Measurements from ENCODE around the gene TKTL1. TPM values are rescaled to one million over a fixed set of nuclear protein-coding genes. Genes with fewer than 3 reads are reported as not detected.
A peak's percentile ranks its signal among the peaks of the same experiment; 100 is the strongest.

The TKTL1 gene
- total RNA-seq, 1 experiment from 2014 or later: not detected

DNA sequence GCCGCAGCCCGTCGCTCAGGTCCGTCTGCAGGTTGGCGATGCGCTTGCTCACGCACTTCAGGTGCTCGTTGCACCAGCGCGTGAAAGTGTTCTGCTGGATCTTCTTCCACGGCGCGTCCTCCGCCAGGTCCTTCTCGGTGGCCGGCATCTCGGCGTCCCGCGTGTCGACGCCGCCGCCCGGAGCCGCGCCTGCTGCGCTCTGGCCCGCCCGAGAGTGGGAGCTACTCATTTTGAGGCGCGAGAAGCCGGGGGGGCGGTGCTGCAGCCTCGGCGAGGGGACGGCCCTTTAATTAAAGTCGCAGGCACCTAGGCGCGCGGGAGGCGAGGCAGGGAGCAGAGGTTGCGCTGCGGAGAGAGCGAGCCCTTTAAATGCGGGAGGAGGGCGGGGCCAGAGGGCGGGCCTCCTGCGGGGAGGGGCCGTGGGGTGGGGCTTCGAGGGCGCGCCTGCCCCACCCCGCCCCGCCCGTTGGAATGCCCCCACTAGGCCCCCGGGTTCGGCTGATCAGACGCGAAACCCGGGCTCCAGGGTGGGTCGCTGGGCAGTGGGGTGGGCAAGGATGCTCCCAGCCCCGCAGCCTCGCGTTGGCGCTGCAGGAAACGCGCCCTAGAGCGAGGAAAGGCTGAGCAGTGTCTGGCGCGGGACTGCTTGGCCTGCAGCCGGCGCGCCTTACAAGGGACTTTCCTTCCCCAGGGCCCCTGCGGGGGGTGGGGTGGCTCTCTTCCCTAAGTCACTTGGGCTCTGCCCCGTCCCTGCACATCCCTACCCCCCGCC lies 75.6 kb downstream of the TKTL1 start:
- Histone ChIP-seq H3K4me3 (ENCODE audit: low read depth in 2 of 2, low read length in 2 of 2) (peak overlapping the region; percentile 81 to 96), H3K27ac (ENCODE audit: low read length) (peak overlapping the region; percentile 68), H3K4me1 (ENCODE audit: control insufficient read depth, insufficient read depth, low read length) (peaks cover 35% of the 10 kb centered on the region), H3K27me3 (ENCODE audit: control insufficient read depth, insufficient read depth, low read length) (no peaks in the 10 kb centered on the region), H3K36me3 (ENCODE audit: control insufficient read depth, insufficient read depth, low read length) (no peaks in the 10 kb centered on the region), H3K9me3 (ENCODE audit: control insufficient read depth, insufficient read depth, low read depth, low read length) (no peaks in the 10 kb centered on the region)
- TF ChIP-seq POLR2AphosphoS5 (IDR thresholded peaks at IDR 0.05; ENCODE audit: low read depth, low read length): peak; percentile 98
- TF ChIP-seq, protein P1, sequence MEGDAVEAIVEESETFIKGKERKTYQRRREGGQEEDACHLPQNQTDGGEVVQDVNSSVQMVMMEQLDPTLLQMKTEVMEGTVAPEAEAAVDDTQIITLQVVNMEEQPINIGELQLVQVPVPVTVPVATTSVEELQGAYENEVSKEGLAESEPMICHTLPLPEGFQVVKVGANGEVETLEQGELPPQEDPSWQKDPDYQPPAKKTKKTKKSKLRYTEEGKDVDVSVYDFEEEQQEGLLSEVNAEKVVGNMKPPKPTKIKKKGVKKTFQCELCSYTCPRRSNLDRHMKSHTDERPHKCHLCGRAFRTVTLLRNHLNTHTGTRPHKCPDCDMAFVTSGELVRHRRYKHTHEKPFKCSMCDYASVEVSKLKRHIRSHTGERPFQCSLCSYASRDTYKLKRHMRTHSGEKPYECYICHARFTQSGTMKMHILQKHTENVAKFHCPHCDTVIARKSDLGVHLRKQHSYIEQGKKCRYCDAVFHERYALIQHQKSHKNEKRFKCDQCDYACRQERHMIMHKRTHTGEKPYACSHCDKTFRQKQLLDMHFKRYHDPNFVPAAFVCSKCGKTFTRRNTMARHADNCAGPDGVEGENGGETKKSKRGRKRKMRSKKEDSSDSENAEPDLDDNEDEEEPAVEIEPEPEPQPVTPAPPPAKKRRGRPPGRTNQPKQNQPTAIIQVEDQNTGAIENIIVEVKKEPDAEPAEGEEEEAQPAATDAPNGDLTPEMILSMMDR (IDR thresholded peaks at IDR 0.05): no peak
- TF ChIP-seq SIN3A (IDR thresholded peaks at IDR 0.05; ENCODE audit: borderline replicate concordance, insufficient read depth, low read depth, low read length): peak; percentile 97
- no peak for TF ChIP-seq TCF7L2 (IDR thresholded peaks at IDR 0.05; ENCODE audit: low read depth, low read length)
- in situ Hi-C loops (cut with HindIII; ENCODE audit: low pct_unique_long_range_greater_than_20kb, low sequenced_read_pairs): no loop called here
- DNase-seq (ENCODE audit: low read depth, low spot score): peak; percentile 58
- POLR2A ChIA-PET: interaction anchor here (0.6 to 1.0 kb wide), 2 partner anchors 8 to 11 kb away, joined by 3 to 4 read pairs; partner anchors contain the start of gene EMD
- BruUV-seq (replicated peaks): no TSS peak
- ATAC-seq: peak; percentile 80
- intact Hi-C loops (cut with micrococcal nuclease; ENCODE audit: unreplicated experiment): no loop called here
- CTCF ChIA-PET: interaction anchor here (0.5 to 0.6 kb wide), 3 partner anchors 52 to 342 kb away, joined by 3 to 8 read pairs (median 6); no protein-coding TSS in a partner anchor

GRCh38 chrX:154371789-154372300 lies 76.2 kb downstream of the TKTL1 start:
- ATAC-seq: peak; percentile 3
- ChIA-PET POLR2A (no interaction called here), CTCF (no interaction called here)
- DNase-seq (ENCODE audit: low read depth, low spot score): no peak
- H3K27me3 ChIP-seq (ENCODE audit: control insufficient read depth, insufficient read depth, low read length): no peaks in the 10 kb centered on the region
- no peaks in the 10 kb centered on the region for H3K9me3 ChIP-seq (ENCODE audit: control insufficient read depth, insufficient read depth, low read depth, low read length)
- in situ Hi-C loops (cut with HindIII; ENCODE audit: low pct_unique_long_range_greater_than_20kb, low sequenced_read_pairs) (no loop called here), intact Hi-C loops (cut with micrococcal nuclease; ENCODE audit: unreplicated experiment) (no loop called here)
- peak overlapping the region; percentile 68 for H3K27ac ChIP-seq (ENCODE audit: low read length)
- BruUV-seq (replicated peaks): no TSS peak
- peak overlapping the region; percentile 59 to 81 for H3K4me3 ChIP-seq (ENCODE audit: low read depth in 2 of 2, low read length in 2 of 2)
- peaks cover 41% of the 10 kb centered on the region for H3K4me1 ChIP-seq (ENCODE audit: control insufficient read depth, insufficient read depth, low read length)
- TF ChIP-seq, protein P1 (IDR thresholded peaks at IDR 0.05): no peak
- TF ChIP-seq SIN3A (IDR thresholded peaks at IDR 0.05; ENCODE audit: borderline replicate concordance, insufficient read depth, low read depth, low read length) (no peak), TCF7L2 (IDR thresholded peaks at IDR 0.05; ENCODE audit: low read depth, low read length) (no peak), POLR2AphosphoS5 (IDR thresholded peaks at IDR 0.05; ENCODE audit: low read depth, low read length) (no peak)
- TF ChIP-seq, protein P2, sequence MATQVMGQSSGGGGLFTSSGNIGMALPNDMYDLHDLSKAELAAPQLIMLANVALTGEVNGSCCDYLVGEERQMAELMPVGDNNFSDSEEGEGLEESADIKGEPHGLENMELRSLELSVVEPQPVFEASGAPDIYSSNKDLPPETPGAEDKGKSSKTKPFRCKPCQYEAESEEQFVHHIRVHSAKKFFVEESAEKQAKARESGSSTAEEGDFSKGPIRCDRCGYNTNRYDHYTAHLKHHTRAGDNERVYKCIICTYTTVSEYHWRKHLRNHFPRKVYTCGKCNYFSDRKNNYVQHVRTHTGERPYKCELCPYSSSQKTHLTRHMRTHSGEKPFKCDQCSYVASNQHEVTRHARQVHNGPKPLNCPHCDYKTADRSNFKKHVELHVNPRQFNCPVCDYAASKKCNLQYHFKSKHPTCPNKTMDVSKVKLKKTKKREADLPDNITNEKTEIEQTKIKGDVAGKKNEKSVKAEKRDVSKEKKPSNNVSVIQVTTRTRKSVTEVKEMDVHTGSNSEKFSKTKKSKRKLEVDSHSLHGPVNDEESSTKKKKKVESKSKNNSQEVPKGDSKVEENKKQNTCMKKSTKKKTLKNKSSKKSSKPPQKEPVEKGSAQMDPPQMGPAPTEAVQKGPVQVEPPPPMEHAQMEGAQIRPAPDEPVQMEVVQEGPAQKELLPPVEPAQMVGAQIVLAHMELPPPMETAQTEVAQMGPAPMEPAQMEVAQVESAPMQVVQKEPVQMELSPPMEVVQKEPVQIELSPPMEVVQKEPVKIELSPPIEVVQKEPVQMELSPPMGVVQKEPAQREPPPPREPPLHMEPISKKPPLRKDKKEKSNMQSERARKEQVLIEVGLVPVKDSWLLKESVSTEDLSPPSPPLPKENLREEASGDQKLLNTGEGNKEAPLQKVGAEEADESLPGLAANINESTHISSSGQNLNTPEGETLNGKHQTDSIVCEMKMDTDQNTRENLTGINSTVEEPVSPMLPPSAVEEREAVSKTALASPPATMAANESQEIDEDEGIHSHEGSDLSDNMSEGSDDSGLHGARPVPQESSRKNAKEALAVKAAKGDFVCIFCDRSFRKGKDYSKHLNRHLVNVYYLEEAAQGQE (IDR thresholded peaks at IDR 0.05; ENCODE audit: insufficient read depth in 1 of 2, low read depth in 2 of 2, low read length in 1 of 2): no peak
- no peaks in the 10 kb centered on the region for H3K36me3 ChIP-seq (ENCODE audit: control insufficient read depth, insufficient read depth, low read length)

Measured in Panc1 (cell line).